ENCODE measurements around the gene PEMT.
"Not testable (repeated sequence)": the region's sequence is repeated elsewhere in the genome, so short reads cannot be mapped to it uniquely, and the experiment has no call there.

- not testable (repeated sequence) for TF ChIP-seq CTCF (conservative IDR thresholded peaks at IDR 0.05 in 1 of 2, IDR thresholded peaks at IDR 0.05 in 1 of 2; ENCODE audit: low read depth in 1 of 2, low read length in 2 of 2); EZH2 (IDR thresholded peaks at IDR 0.05; ENCODE audit: low read length, missing control alignments)
Measured at GRCh38 chr17:17632690-17633089, 41.2 kb upstream of the PEMT start.

Measured in fibroblast of lung (primary cell).